ENCODE data around the gene DHX8.
"Not testable (repeated sequence)": the region's sequence is repeated elsewhere in the genome, so short reads cannot be mapped to it uniquely, and the experiment has no call there.

DNA sequence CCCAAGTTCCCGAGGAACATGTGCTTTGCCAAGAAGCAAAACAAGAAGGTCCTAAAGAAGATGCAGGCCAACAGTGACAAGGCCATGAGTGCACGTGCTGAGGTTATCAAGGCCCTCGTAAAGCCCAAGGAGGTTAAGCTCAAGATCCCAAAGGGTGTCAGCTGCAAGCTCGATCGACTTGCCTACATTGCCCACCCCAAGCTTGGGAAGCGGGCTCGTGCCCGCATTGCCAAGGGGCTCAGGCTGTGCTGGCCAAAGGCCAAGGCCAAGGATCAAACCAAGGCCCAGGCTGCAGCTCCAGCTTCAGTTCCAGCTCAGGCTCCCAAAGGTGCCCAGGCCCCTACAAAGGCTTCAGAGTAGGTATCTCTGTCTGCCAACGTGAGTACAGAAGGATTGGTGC is 7.5 kb upstream of the DHX8 start:
- TF ChIP-seq POLR2A, POLR2AphosphoS5 (IDR thresholded peaks at IDR 0.05; ENCODE audit: low read depth, low read length): not testable (repeated sequence)
